NT2/D1 (cell line): ENCODE data around the gene OSGIN1.

Experiments
- YY1 ChIP-seq: IDR thresholded peaks from 2 replicates; pipeline ENCODE4 v1.6.1; 2011; ENCODE audit not compliant: insufficient read length, insufficient read depth
- ZNF274 ChIP-seq: IDR thresholded peaks from 2 replicates; pipeline ENCODE4 v1.6.1; 2011; ENCODE audit warnings: mild to moderate bottlenecking, low read depth, low read length

- no peak for TF ChIP-seq YY1
- no peak for TF ChIP-seq ZNF274
Observed at GRCh38 chr16:83932955-83933673, 19.9 kb upstream of the OSGIN1 start.
